ENCODE measurements around the gene GALNT10.

DNA sequence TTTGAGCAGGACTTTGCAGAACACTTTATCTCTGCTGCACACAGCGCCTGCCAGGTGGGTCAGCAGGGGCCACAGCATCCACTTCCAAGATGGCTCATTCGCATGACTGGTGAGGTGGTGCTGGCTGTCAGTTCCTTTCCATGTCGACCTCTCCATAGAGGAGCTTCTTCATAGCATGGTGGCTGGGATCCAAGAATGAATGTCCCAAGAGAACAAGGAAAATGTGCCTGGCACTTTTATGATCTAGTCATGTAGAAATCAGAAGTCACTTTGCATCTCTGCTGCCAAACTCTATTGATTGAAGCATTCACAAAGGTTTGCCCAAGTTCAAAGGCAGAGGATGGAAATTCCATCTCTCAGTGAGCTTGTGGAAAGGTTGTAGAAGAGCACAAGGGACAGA, 85.0 kb downstream of the GALNT10 start:
- TF ChIP-seq GATA2 (IDR thresholded peaks at IDR 0.05; ENCODE audit: low read depth, low read length) (no peak), GATA3 (IDR thresholded peaks at IDR 0.05; ENCODE audit: low read depth, low read length) (no peak)
